GM15510 (cell line): ENCODE data around the gene SKI.

Source experiments
- POLR2A ChIP-seq: IDR thresholded peaks from 3 replicates; pipeline ENCODE4 v1.6.1; 2011; ENCODE audit warnings: borderline replicate concordance; ENCODE audit not compliant: insufficient read length; ENCODE audit errors: extremely low read depth

The SKI gene

DNA sequence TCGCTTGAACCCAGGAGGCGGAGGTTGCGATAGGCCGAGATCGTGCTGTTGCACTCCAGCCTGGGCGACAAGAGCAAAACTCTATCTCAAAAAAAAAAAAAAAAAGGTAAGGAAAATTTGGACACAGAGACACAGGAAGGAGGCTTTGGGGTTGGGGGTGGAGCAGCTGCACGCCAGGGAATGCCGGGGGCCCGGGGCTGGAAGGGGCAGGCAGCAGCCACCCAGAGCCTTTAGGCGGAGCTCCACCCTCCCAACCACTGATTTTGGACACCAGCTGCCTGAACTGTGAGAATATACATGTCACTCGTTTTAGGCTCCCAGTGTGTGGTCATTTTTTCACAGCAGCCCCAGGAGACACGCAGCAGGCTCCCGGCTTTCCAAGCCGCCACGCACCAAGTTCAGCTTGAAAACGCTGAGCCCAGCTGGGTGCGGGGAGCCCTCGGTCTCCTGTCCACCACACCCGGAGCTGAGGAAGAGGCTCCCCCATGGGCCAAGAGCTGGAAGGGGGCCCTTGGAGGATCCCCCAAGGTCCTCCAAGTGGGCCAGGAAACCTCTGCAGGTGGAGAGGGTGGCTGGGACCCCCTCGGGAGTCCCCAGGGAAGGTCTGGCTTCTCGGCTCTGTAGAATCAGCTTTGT lies 27.7 kb upstream of the SKI start:
- no peak for TF ChIP-seq POLR2A

DNA sequence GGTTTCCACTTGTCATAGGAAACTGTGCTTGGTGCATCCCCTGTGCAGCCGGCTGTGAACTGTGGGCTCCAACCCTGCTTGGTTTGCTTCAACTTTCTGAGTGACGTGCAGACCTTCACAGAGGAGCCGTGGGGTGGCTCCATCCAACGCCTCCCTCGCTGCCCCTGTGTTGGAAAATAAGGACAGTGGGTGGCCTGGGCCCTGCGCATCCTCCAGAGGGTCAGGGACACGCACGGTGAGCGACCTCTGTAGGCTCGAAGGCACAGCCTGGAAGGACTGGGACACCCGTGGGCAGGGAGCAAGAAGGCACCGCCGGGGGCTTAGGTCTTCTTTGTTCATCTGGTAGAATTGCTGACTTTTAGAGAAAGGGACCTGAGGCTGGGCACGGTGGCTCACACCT lies 27.1 kb upstream of the SKI start:
- no peak for TF ChIP-seq POLR2A

DNA sequence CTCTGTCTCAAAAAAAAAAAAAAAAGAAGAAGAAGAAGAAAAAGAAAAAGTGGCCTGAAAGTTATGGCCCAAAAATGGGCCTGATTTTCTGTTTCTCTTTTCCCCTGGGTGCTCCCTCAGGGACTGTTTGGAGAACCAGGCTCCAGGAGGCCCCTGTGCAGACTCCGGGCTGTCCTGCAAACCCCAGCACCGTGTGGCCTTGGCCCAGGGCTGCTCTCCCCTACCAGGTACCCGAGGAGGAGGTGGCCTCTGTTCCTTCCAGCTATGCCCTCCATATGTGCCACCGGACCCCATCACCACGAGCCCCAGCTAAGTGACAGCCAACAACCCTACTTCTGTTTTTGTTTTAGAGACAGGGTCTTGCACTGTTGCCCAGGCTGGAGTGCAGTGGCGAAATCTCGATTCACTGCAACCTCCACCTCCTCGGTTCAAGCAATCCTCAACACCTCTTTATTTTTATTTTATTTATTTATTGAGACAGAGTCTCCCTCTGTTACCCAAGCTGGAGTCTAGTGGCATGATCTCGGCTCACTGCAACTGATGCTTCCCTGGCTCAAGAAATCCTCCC lies 26.0 kb upstream of the SKI start:
- TF ChIP-seq POLR2A = no peak

DNA sequence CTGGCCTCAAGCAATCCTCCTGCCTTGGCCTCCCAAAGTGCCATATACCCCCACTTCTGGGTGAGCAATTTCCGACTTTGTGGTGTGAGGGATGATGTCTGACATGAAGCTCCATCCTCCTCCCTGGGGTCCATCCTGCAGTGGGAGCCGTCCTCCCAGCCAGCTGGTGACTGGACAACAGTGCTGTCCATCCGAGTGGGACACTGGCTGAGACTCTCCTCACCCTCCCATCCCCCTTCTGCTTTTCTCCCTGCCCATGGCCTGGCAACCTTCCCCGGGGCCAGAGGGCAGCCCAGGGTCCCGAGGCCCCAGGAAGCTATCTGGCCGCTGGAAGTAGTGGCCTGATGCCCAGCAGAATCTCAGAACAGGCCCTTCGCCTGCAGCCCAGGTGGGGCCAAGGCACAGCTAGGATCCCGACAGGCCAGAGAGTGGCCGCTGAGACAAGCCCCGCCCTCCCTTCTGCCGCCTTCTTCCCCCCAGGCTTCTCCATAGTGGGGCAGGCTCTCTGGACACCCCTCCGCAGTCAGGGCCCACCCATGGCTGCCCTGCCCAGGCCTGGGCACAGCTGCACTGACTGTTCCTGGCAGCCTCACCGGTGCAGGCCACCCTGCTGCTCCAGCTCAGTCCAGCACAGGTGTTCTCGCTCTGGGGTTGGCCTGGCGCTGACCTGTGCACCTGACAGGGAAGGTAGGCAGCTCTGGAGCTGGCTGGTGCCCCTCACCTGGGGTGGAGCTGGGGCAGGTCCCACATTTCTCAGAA lies 25.1 kb upstream of the SKI start:
- no peak for TF ChIP-seq POLR2A

DNA sequence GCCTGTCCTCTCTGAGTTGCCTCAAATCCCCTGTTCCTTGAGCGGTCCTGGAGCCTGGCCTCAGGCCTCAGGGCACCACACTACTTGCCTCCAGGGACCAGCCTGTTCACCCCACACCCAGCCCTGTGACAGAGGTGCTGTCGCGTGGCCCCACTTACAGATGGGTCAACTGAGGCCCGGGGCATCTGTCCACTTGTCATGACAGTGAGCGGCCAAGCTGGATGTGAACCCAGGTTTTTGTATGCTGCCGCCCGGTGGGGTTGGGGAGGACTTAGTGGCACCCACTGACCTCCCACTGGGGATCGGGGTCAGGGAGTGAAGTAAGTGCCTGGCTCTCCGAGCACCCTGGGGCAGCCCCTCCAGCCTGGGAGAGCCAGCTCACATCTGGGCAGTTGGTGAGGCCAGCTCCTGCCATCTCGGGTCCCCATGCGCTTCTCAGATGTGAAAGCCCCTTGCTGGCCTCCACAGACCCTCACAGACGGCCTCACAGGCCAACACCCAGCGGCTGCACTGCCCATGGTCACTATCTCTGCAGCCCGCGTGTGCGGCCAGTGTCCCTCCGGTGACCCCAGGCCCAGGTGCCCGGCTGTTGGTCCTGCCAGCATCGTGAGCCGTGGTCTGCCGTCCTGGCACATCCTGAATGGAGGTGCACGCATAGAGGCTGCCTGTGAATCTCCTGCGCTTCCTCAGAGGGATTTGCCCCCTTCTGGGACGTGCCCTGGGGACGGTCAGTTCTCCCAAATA lies 24.3 kb upstream of the SKI start:
- TF ChIP-seq POLR2A = no peak

DNA sequence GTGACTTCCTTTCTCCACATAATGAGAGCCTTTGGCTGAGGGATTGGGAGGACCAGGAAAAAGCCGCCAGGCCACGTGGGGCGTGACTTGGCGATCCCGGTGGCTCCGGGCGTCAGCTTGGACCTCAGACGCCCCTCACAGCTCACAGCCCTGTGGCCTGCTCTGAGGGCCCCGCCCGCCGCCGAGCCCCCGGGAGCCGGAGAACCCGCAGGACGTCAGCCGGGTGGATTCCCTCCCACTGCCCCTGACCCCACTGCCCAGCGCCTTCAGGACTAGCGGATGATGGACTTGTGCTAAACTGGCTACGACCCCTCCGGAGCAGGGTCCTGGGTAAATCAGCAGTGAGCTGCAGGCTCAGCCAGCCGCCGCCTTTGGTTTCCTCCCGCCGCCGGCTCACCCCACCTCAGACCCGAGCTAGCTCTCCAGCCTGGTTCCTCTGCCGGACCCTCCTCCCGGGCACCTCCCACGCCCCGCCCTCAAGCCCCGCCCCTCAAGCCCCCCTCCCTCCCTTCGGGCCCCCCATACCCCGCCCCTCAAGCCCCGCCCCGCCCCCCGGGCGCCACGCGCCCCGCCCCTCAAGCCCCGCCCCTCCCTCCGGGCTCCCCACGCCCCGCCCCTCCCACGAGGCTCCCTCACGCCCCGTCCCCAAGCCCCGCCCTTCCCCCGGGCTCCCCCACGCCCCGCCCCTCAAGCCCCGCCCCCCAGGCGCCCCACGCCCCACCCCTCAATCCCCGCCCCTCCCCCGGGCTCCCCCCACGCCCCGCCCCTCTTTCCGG lies 23.5 kb upstream of the SKI start:
- TF ChIP-seq POLR2A = no peak

DNA sequence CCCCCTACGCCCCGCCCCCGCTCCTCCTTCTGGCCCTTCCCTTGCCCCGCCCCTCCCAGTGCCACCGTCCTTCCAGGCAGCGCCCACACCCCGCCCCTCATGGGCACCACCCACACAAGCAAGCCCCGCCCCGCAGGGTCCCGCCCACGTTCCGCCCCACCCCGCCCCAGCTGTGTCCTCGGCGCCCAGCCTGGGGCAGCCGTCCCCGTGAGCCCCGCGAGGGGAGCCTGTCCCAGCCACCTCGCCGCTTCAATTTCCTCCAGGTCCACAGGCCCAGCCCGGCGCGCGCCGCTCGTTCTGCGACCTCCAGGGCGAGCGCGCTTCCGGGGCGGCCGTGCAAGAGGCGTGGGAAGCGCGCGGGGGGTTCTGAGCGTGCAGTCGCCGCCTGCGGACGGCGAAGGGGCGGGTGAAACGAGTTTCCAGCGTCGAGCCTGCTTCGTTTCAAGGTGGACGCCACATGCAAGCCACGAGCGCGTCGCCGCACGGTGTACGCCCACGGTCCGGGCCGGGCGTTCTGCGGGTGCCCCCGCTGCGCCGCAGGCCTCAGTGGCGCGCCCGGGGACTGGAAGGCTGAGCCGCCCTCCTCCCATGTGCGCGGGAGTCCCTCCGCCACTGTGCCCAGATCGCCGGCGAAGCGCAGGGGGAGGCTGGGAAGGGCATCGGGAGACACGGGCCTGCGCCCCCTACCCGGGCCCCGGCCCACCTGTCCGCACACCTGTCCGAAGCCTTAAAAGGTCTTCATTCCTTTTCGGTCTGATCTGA lies 22.7 kb upstream of the SKI start:
- TF ChIP-seq POLR2A = peak; percentile 34

DNA sequence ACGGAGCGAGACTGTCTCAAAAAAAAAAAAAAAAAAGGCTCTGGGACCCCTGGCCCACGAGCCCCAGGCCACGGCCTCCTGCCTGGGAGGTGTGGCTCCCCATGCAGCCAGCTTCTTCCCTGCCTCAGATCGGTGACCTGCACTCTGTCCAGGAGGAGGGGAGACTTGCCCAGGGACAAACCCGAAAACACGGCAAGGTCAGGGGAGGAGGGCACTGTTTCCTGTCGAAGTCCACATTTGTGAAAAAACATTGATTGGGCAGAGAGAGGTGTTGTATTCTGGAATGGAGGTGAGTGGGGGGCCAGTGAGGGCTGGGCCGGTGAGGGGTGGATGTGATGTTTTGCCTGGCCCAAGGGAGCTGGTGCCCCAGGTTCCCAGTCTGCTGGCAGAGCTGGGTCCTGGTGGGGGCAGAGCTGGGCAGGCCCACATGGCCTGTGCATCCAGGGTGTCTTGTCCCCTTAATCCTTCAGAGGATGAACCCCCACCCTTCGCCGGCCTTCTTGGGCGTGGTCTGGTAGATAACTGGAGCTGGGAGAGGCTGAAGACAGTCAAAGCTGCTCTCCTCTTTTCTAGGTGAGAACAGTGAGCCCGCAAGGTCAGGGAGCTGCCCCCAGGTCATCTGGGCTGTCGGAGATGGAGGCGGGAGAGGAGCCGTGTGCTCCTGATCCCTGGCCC lies 21.2 kb upstream of the SKI start:
- TF ChIP-seq POLR2A = no peak

DNA sequence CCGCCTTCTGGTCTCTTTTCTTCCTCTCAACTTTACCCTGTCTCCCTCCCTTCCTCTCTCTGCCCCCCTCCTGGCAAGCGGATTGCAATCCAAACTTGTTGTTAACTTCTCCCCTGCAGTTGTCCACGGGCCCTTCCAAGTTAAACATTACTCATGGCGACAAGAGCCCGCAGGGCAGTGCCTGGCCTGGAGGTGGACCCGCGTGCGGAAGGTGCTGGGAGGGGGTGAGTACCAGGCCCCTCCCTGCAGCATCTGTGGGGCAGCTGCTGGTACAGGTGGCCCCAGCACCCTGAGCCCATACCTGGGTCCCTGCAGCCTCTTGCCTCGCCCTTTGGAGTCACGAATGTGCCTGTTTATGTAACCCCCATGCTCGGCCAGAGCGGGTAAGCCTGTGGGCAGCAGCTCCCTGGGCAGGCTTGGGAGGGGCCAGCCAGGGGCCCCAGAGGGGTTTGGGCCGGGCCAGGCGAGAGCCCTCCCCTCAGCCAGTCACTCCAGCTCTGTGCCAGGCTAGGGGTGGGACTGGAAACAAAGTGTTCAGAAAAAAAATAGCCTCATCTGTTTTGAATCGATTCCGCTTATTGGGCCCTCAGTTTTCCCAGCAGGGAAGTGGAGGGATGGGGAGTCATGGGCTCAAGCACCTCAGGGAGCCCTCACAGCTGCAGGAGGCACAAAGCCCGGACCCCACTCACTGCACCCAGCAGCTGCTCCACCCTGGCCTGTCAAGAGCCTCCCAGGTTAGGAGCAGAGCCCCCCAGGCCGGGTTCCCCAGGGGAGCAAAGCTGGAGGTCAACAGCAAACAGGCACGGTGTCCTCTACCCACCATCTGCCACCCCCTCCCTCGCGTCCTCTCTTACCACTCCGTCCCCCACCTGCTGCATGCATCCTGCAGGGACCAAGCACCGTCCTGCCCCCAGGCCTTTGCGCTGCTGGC lies 19.5 kb upstream of the SKI start:
- no peak for TF ChIP-seq POLR2A

DNA sequence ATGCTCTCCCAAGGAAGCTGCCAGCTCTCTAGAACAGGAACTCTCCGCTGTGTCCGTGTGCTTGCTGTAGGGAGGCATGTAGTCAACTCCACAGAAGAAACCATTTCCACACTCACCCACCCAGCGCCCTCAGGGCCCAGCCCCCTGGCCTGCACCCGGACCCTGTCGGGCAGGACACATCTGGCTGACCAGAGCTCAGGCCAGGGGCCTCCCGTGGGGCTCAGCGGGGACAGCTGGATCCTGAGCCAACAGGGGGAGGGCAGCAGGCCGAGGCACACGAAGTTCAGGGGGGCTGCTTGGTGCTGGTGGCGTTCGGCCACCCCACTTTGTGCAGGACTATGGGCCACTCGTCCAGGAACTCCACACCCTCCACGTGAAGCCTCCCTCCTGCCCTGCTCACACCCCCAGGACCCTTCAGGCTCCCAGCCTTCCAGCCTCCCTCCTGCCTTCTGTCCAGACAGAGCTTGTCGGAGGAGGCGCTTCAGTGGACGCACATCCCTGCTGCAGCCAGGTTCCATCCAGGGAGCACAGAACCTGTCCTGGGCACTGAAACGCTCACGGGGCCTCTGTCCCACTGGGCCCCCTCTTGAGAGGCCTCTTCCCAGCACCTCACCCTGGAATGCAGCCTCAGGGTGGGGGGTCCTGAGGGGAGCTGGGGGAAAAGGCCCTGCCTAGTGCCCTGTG lies 18.6 kb upstream of the SKI start:
- no peak for TF ChIP-seq POLR2A

DNA sequence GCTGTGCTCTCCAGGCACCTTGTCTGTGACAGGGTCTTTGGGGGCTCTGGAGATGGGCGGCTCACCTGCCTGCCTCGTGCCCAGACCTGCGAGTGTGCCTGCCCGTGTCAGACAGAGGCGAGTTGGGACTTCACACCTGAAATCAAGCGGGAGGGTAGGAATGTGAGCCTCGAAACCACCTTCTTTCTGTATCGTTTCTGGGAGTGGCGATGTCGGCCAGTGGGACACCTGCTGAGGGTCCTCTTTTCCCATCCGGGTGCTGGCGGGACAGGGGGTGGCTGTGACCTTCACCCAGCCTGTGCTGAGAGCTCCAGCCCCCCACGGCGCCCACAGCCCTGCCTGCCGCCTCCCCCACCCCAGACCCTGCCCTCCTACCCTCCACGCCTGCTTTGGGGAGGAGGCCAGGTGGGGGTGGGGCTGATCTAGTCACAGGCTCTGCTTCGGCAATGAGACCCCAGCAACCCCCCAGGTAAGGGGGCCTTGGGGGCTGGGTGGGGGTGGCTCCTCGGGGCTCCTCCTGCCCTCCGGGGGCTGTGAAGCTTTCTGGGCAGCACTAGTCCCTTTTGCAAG lies 17.9 kb upstream of the SKI start:
- TF ChIP-seq POLR2A = no peak
